Measurements from ENCODE around the gene PAK1.

Gene PAK1

DNA sequence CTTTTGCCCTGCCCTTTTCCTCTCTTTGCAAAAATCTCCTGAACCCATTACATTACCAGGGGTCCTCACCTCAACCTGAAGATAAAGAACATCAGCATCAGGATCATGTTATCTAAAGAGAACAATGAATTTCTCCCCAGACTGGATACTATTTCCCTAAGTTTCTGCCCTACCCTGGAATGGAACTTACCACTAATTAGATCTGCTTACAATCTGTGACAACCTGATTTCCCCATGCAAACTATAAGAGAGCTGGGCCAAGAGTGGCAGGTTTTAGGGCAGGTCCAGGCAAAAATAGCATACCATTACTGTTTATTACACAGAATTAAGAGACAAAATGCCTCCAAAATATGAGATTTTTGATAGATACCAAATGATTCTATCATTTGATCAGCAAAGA, 114.4 kb downstream of the PAK1 start:
- no peak for DNase-seq

DNA sequence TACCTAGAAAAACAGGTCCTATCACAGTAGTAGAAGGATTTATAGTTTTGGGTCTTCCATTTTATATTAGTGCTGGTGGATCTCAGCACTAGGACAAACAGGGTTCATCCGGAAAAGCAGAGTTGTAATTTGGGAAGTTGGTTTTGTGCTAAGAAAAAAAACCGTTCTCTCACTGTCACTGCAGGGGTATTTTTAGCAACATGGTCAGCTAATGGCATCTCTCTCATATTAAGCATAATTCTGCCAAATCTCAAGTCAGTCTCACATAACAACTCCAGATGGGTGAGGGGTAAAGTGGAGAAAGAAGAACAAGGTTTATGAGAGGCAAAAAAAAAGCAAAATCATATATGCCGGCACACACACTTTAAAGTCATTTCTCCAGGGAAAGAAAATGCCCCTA, 120.8 kb downstream of the PAK1 start:
- no peak for DNase-seq

DNA sequence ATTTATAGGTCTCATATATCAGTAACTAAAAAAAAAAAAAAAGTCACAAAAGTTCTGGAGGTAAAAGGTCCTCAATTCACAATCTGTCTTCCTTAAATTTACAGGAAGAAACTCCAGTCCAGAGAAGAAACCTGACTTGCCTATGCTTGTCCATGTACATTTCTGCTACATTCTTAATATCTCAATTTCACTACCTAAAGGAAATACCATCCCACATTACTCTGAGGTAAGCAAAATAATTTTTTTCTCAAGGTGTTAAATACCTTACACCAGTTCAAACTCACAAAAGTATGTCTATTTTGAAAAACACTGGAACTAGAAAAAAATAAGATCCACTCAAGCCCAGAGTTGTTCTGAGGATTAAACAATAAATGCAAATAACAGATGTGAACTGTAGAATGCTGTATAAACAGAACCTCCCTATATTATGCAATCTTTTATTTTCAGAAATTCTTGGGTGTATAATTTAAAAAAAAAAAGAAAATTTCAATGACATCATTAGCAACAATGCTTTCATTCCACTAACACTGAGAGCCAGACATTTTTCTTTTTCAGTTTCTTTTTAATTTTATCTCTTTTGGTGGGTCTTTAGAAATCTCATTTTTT, 122.5 kb downstream of the PAK1 start:
- no peak for DNase-seq

DNA sequence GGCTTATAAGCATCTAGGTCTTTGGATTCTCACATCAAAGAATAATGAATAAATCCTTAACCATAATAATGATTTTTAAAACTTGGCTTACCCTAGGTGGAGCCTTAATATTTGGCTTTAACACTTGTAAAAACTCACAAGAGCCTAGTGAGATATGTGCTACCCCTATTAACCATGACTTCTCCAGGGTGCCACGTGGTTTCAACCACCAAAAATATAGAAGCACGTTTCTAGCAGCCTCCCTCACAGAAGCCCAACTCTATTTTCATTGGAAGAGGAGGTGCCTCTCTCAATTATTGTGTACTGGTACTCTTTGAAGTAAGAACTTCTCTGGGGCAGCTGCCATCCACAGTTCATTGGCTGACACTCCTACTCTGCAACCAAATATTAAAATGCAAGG, 125.9 kb downstream of the PAK1 start:
- DNase-seq: no peak

DNA sequence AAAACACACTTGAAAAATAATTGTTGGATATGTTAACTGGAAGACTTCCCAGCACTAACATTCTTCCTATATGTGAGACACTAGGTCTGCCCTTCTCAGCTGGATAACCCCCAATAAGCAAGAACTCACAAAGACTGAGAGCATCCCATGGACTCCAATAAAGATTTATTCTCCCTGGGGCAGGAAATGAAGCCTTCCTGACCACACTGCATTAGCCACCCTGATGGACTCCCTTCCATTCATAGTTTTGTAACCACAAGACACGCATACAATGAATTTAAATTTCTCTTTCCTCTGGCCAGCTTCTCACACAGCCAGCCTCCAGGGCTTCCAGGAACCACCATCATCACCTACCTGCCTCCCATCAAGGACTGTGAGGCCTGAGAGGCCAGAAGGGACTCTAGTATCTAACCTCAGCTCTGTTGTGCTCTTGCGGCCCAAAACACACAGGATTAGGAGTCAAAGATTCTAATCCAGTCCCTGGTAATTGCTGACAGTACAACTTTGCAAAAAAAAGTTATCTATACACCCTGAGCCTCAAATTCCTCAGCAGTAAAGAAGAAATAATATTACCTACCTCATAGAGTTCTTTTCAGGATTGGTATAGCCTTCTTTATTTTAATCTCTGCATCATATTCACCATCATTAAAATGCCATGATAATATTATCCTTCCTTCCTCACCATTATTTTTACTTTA, 126.8 kb downstream of the PAK1 start:
- DNase-seq: no peak

DNA sequence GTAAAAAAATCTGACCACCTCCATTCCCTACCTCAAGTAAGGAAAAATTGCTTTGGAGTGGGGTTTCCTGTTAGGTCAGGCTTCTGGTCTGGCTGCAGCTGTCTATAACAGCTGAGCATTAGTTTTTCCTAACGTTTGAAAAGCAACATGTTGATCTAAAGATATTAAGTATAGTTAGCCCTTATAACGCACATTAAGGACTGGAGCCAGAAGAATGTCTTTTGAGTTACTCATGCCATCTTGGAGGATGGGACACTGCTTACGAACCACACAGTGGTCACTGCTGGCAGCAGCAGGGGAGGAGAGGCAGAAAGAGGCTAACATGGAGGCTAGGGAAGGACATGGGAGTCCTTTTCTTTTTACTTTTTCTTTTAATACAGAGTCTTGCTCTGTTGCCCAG, 128.3 kb downstream of the PAK1 start:
- no peak for DNase-seq

DNA sequence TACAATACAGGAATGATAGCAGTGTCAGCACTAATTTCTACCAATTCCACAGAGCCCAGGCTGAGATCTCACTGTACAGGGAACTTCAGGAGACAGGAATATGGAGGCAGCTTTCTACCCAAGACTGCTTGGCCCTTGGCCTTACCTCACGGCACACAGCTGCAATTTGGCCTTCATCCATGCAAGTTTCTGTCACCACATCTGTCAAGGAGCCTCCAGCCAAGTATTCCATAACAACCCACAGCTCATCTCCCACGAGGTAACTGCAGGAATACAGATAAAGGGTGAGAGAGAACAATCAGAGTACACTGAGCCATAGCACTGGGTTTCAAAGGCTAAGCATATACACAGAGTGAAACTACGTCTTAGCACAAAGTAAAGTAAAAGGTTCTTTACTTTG, 133.4 kb downstream of the PAK1 start:
- no peak for DNase-seq

DNA sequence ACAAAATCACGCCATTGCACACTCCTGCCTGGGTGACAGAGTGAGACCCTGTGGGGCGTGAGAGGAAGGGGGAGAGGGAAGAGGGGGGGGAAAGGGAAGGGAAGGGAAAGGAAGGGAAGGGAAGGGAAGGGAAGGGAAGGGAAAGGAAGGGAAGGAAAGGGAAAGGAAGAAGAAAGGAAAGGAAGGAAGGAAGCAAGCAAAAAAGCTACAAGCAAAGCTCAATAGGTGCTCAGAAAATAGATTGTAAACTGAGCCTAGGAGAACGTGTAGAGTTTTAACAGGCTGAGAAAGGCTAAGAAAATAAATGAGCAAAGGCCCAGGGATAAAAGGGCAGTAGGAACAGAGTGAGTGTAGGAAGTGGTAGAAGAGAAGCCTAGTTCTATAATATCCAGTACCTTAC, 141.6 kb downstream of the PAK1 start:
- DNase-seq: no peak

- DNase-seq: no peak
Measured at GRCh38 chr11:77325159-77325558, 148.7 kb downstream of the PAK1 start.

GRCh38 chr11:77324508-77324907, 149.4 kb downstream of the PAK1 start:
- DNase-seq: no peak

GRCh38 chr11:77322926-77323590, 150.8 kb downstream of the PAK1 start:
- DNase-seq: no peak

- no peak for DNase-seq
Measured at GRCh38 chr11:77322506-77322905, 151.4 kb downstream of the PAK1 start.

DNA sequence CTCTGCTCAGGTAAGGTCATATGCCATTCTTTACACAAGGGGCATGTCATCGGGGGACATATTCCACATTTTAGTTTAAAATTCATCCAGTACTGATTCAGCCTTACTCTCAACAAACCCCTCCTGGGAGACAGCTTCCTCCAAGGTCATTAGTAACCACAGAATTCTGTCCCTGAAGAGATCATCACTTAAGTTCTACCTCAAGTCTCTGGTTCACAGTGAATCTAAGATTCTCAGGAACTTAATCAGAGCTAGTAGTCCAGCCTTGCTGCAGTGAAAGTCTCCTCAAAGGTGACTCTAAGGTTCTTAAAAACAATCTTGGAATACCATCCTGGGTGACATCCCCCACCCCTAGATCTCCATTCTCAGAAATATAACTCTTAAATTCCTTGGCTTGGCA, 153.5 kb downstream of the PAK1 start:
- no peak for DNase-seq

- no peak for DNase-seq
Measured at GRCh38 chr11:77318600-77318999, 155.3 kb downstream of the PAK1 start.

- no peak for DNase-seq
Measured at GRCh38 chr11:77316733-77317342, 157.1 kb downstream of the PAK1 start.

- no peak for DNase-seq
Measured at GRCh38 chr11:77312107-77312506, 161.8 kb downstream of the PAK1 start.

GRCh38 chr11:77311701-77312100, 162.2 kb downstream of the PAK1 start:
- DNase-seq: no peak

DNA sequence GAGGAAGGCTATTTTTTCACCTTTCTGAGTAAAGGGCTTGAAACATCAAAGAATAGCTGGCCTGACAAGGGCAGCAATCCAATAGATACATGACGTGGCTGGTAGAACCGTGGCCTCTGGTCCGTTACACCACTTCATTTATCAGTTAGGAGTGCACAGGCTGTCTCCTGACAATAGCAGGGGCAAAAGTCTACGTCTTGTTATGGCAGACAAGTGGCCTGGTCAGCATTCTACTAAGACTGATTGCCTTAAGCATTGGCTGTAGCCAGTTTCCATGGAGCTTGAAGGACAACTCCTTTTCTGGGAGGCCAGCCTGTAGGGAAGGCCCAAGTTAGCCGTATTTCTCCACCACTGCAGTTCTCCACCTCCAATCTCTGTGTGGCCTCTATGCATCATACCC, 163.2 kb downstream of the PAK1 start:
- no peak for DNase-seq

DNA sequence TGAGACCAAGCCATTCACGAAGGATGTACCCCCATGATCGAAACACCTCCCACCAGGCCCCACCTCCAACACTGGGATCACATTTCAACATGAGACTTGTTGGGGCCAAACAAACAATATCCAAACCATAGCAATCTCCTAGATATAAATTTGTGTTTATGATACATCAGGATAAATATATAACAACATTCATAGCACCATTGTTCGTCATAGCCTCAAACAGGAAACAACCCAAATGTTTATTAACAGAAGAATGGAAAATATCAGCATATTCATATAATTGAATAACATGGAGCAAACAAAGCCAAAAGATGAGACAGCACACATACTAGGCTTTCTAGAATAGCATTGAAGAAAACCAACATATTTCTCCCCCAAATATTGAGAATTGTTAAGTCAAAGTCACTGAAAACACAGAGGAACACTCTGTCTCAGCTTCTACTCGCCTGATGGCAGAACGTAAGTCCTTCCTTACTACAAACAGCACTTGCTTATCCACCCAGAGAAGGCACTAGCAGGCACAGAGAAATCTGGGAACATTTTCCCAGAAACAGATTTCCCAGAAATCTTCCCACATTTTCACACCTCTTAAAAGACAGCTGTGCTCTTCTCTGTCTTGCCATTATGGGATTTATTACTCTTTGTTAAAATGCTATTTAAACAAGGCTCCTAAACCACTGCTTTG, 164.4 kb downstream of the PAK1 start:
- DNase-seq: no peak

- no peak for DNase-seq
Measured at GRCh38 chr11:77308838-77309237, 165.1 kb downstream of the PAK1 start.

DNA sequence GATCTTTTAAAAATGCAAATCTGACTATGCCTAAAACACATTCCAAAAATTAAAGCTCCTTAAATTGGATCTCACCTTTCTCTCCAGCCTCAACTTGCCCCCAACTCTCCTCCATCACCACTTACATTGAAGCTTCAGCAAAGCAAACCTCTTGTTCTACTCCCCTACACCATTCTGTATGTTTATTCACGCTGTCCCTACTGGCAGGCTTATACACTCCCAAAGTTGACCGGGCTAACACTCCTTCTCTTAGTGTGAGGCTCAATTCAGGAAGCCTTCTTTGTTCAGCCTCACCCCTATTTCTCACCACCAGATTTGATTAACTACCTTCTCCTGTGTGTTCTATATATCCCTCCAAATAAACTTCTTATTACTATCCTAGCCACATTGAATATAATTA, 170.6 kb downstream of the PAK1 start:
- DNase-seq: no peak

DNA sequence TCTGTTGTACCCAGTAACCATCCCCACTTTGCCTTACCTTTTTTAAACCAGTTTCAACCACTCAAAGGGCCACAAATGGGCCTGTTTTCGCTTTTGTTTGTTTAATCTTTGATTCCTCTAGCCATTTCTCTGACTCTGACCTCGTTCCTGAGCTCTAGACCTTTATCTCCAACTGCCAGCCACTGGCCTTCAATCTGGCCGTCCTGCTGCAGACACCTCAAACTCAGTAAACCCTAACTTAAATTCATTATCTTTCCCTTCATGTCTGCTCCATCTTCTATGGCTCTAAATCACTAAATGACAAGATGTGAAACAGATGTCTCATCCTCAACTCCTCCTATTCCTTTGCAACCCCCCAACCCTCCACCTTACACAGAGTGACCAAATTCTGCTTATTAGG, 171.1 kb downstream of the PAK1 start:
- DNase-seq: no peak

- no peak for DNase-seq
Measured at GRCh38 chr11:77301510-77301909, 172.4 kb downstream of the PAK1 start, which contains the start of gene GDPD4. Gene GDPD4 (minus strand): TSS chr11:77301686. CDS start chr11:77285137, 16,549 bp downstream.
